HG02571 (cell line): Measurements from ENCODE around the gene TMEM161B.
"Not testable (repeated sequence)": the region's sequence is repeated elsewhere in the genome, so short reads cannot be mapped to it uniquely, and the experiment has no call there.

Source experiments
- ATAC-seq: cut with Tn5 transposase; IDR thresholded peaks from one replicate; pipeline ENCODE4 v1.9.1; 2021; ENCODE audit warnings: mild to moderate bottlenecking, moderate library complexity; ENCODE audit not compliant: unreplicated experiment

The TMEM161B gene

DNA sequence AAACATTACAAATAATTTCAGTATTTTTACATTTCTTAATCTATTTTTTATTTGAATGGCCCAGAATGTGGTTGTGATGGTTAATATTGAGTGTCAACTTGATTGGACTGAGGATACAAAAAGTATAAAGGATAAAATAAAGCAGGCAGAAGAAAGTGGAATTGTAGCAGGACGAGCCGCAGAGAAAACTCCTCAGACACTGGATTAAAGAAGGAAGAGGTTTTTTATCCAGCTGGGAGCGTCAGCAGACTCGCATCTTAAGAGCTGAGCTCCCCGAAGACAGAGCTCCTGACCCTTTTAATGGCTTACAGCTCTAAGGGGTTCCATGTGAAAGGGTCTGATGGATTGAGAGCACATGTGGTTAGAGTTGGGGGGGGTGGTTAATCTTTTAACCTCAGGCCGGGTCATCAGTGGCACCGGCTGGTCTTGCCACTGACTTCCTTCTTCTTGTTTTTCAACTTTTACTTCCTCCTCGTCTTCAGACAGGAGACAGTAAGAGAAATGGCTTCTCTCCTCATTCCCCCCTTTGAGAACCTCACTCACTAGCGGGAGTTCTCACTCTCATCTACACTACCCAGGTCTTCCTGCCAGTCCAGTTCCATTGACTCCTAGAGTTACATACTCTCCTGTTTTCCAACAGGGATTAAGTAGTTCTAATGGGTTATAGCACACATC is 80.0 kb downstream of the TMEM161B start:
- no peak for ATAC-seq

- no peak for ATAC-seq
Observed at GRCh38 chr5:88183255-88183654, 85.4 kb downstream of the TMEM161B start.

- ATAC-seq = not testable (repeated sequence)
Observed at GRCh38 chr5:88177486-88177885, 91.2 kb downstream of the TMEM161B start.

DNA sequence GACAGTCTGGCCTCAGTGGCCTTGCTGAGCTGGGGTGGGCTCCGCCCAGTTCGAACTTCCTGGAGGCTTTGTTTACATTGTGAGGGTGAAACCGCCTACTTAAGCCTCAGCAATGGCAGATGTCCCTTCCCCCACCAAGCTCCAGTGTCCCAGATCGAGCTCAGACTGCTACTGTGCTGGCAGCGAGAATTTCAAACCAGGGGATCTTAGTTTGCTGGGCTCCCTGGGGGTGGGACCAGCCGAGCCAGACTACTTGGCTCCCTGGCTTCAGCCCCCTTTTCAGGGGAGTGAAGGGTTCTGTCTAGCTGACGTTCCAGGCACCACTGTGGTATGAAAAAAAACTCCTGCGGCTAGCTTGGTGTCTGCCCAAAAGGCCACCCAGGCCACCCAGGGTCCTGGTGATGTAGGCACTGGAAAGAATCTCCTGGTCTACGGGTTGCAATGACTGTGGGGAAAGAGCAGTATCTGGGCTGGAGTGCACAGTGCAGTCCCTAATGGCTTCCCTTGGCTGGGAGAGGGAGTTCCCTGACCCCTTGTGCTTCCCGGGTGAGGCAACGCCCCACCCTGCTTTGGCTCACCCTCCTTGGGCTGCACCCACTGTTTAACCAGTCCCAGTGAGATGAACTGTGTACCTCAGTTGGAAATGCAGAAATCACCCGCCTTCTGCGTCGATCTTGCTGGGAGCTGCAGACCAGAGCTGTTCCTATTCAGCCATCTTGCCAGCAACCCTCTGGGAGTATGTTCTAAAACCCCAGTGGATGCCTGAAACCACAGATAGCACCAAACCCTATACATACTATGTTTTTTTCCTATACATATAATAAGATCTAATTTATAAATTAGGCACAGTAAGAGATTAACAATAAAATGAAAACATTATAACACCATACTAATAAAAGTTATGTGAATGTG is 95.5 kb downstream of the TMEM161B start:
- ATAC-seq = no peak

- no peak for ATAC-seq
Observed at GRCh38 chr5:88159591-88159990, 109.1 kb downstream of the TMEM161B start.

GRCh38 chr5:88158056-88158455 is 110.6 kb downstream of the TMEM161B start:
- ATAC-seq = no peak

DNA sequence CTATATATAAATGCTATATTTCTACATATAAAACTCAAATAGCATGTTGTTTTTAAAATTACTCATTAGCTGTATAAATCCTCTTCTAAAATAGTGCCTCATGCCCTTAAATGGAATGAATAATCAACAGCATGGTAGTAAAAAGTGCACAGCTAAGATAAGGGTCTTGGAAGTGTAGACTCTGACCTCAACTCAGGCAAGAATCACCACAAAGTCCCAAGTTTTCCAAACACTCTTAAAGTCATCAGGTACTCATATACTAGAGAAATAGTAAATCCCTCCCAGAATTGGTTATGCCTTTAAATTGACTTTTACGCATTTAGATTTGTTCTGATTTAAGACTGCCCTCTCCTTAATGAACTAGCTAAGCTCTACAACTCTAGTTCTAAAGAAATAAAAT is 113.8 kb downstream of the TMEM161B start:
- no peak for ATAC-seq

GRCh38 chr5:88150747-88151146 is 117.9 kb downstream of the TMEM161B start:
- no peak for ATAC-seq

DNA sequence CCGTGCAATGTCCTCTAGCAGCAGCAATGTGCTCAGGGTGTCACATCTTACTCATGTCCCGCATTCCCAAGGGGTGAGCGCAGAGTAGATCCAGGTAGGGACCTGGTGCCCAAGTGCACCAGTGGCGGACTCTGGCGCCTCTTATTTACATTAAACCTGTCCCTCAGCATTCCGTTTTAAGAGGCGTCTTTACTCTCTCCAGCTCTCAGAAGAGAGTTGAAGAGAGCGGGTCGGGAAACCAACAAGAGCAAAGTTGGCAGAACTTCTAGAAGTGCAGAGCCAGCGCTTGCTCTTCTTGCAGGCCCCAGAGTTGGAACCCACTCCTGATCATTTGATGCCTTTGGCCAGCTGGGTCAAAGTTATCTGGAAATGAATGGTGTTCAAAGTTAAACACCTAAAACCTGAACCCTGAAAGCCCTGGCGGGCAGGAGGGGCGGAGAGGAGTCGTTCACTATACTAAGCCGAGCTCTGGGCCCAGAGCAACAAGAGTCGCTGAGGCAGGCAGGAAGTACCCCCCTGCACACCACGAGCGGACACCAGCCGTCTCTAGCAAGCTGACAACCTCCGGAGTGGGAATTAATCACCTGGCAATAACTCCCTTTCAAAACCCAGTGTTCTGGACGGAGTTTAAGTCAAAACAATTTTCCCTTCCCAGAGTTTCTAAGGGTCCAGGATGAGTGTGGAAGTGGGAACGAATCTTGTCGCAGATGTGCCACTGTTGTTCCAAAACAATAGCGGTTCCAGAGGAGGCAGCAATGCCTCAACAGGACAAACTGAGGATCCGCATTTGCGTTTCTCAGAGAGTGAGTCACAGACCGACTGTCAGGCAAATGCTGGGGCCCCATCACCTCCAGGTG is 122.8 kb downstream of the TMEM161B start:
- ATAC-seq = no peak

- no peak for ATAC-seq
Observed at GRCh38 chr5:88145221-88145610, 123.4 kb downstream of the TMEM161B start.
